Sigmoid colon (tissue), 7 donors: ENCODE measurements around the gene MCTP1. TPM values are rescaled to one million over a fixed set of nuclear protein-coding genes. Genes with fewer than 3 reads are reported as not detected.

ENCODE experiments used
- DNase-seq: peaks from one replicate; pipeline ENCODE4 v3.0.0-alpha.2; 2019
- H3K27ac ChIP-seq, 4 donors: fragments of 200-600 bp; sonication (generic); one replicate each; pipeline ENCODE4 v1.5.1; 2016 to 2019; ENCODE audit warnings: mild to moderate bottlenecking in 1 of 4
- H3K27me3 ChIP-seq, 3 donors: fragments of 200-600 bp; sonication (generic); one replicate each; pipeline ENCODE4 v1.5.1; 2019; ENCODE audit warnings: mild to moderate bottlenecking in 1 of 3
- H3K36me3 ChIP-seq, 4 donors: fragments of 200-600 bp; sonication (generic); one replicate each; pipeline ENCODE4 v1.5.1; 2016 to 2019
- H3K4me1 ChIP-seq, 4 donors: fragments of 200-600 bp; sonication (generic); one replicate each; pipeline ENCODE4 v1.5.1; 2017 to 2019
- H3K4me3 ChIP-seq, 4 donors: fragments of 200-600 bp; sonication (generic); one replicate each; pipeline ENCODE4 v1.5.1; 2017 to 2019; ENCODE audit warnings: mild to moderate bottlenecking in 2 of 4, moderate library complexity in 1 of 4
- H3K9me3 ChIP-seq, 4 donors: fragments of 200-600 bp in 3 of 4; sonication (generic) in 3 of 4; one replicate each; pipeline versions ENCODE4 v1.5.1 to v1.6.1; 2013 to 2019
- CTCF ChIP-seq, 4 experiments: fragments of 450-650 bp in 3 of 4; fragments of 200-600 bp in 1 of 4; IDR thresholded peaks; one replicate each; pipeline ENCODE4 v1.5.1; 2016 to 2019; ENCODE audit warnings: antibody characterized with exemption in 4 of 4, mild to moderate bottlenecking in 3 of 4, moderate library complexity in 2 of 4
- EP300 ChIP-seq, 4 donors: sonication (generic); formaldehyde crosslinking; IDR thresholded peaks; one replicate each; pipeline ENCODE4 v1.6.1; 2017; ENCODE audit warnings: antibody characterized with exemption in 4 of 4
- POLR2A ChIP-seq, 2 donors: fragments of 450-650 bp; IDR thresholded peaks; one replicate each; pipeline ENCODE4 v1.6.1; 2016; ENCODE audit warnings: antibody characterized with exemption in 2 of 2, mild to moderate bottlenecking in 2 of 2, moderate library complexity in 2 of 2
- POLR2AphosphoS5 ChIP-seq, 4 donors: sonication (generic); formaldehyde crosslinking; IDR thresholded peaks; one replicate each; pipeline ENCODE4 v1.6.1; 2017; ENCODE audit warnings: antibody characterized with exemption in 4 of 4
- WGBS, 2 donors: extraction: QIAGEN DNeasy Blood & Tissue Kit; methylation state at CpG; one replicate each; pipeline ENCODE4 v1.1.7; 2013; 5-methylcytosine and 5-hydroxymethylcytosine counted together
- intact Hi-C: fragments of 100-400 bp; cut with DNase I; formaldehyde crosslinking; loops from one replicate; pipeline ENCODE4 v1.15.1; 2023
- polyA plus RNA-seq, 3 donors: library from polyadenylated mRNA; stranded (reverse); fragments of 200-250 nt; gene quantifications; one replicate each; pipeline ENCODE4 v1.2.3, GENCODE V29; 2013
- total RNA-seq, 4 donors: library from RNA; depleted of rRNA; stranded (reverse); fragments of >200 nt; gene quantifications; one replicate each; pipeline ENCODE4 v1.1.0, GENCODE V29; 2016
- donor health status: healthy with polysubstance abuse.
- donor health status: Bipolar disorder and iron deficiency.
- donor health status: healthy.

The MCTP1 gene
- total and polyA plus RNA-seq, 7 donors: 2.1 to 20.5 (median 12.5) TPM

- no peaks in the 10 kb centered on the region for H3K4me1 ChIP-seq
- intact Hi-C loops: loop anchor here (10.0 kb wide), 1 partner anchor 274 kb away; no protein-coding TSS in a partner anchor
- no peaks in the 10 kb centered on the region for H3K9me3 ChIP-seq
- no peak overlapping the region for H3K27ac ChIP-seq
- no peak for DNase-seq
- no peak overlapping the region for H3K4me3 ChIP-seq
- H3K36me3 ChIP-seq: no peaks in the 10 kb centered on the region
- WGBS, 2 donors: 65 to 71% methylated on average over 10 of the region's 10 CpGs
- H3K27me3 ChIP-seq: no peaks in the 10 kb centered on the region
- TF ChIP-seq POLR2AphosphoS5 (IDR thresholded peaks at IDR 0.05) (no peak), CTCF (IDR thresholded peaks at IDR 0.05) (no peak), EP300 (IDR thresholded peaks at IDR 0.05) (no peak), POLR2A (IDR thresholded peaks at IDR 0.05) (no peak)
Measured at GRCh38 chr5:95238560-95239325, 46.2 kb downstream of the MCTP1 start.

DNA sequence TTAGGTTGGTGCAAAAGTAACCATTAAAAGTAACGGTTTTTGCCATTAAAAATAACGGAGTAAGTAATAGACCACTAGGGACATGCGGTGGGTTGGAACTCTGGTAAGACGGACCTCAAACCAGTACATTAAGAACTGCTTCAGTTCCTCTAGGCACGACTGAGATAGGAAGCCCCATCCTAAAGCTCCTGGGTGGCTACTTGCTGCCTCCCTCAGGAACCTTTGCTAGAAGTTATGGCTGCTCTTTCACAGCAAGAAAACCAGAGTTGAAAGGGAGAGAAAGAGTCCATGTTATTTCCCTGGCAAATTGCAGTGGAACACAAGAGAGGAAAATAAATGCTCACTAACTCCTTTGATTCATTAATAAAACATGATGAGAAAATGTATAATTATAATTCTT, 47.6 kb downstream of the MCTP1 start:
- H3K4me1 ChIP-seq: no peaks in the 10 kb centered on the region
- no peaks in the 10 kb centered on the region for H3K27me3 ChIP-seq
- H3K9me3 ChIP-seq: no peaks in the 10 kb centered on the region
- H3K36me3 ChIP-seq: no peaks in the 10 kb centered on the region
- intact Hi-C loops: loop anchor here (10.0 kb wide), 1 partner anchor 273 kb away; no protein-coding TSS in a partner anchor
- no peak overlapping the region for H3K4me3 ChIP-seq
- no peak overlapping the region for H3K27ac ChIP-seq
- no peak for DNase-seq
- 67 to 80% methylated on average over 5 of the region's 5 CpGs for WGBS, 2 donors
- TF ChIP-seq POLR2A (IDR thresholded peaks at IDR 0.05): no peak
- no peak for TF ChIP-seq CTCF (IDR thresholded peaks at IDR 0.05)
- TF ChIP-seq EP300 (IDR thresholded peaks at IDR 0.05): no peak
- no peak for TF ChIP-seq POLR2AphosphoS5 (IDR thresholded peaks at IDR 0.05)

GRCh38 chr5:95235439-95235982, 49.4 kb downstream of the MCTP1 start:
- WGBS, 2 donors: 80 to 95% methylated on average over 1 of the region's 1 CpG
- Histone ChIP-seq H3K27ac (no peak overlapping the region), H3K9me3 (no peaks in the 10 kb centered on the region), H3K4me3 (no peak overlapping the region), H3K4me1 (no peaks in the 10 kb centered on the region), H3K36me3 (no peaks in the 10 kb centered on the region), H3K27me3 (no peaks in the 10 kb centered on the region)
- intact Hi-C loops: loop anchor here (10.0 kb wide), 1 partner anchor 271 kb away; no protein-coding TSS in a partner anchor
- TF ChIP-seq POLR2AphosphoS5 (IDR thresholded peaks at IDR 0.05) (no peak), EP300 (IDR thresholded peaks at IDR 0.05) (no peak), POLR2A (IDR thresholded peaks at IDR 0.05) (no peak), CTCF (IDR thresholded peaks at IDR 0.05) (no peak)
- DNase-seq: no peak

DNA sequence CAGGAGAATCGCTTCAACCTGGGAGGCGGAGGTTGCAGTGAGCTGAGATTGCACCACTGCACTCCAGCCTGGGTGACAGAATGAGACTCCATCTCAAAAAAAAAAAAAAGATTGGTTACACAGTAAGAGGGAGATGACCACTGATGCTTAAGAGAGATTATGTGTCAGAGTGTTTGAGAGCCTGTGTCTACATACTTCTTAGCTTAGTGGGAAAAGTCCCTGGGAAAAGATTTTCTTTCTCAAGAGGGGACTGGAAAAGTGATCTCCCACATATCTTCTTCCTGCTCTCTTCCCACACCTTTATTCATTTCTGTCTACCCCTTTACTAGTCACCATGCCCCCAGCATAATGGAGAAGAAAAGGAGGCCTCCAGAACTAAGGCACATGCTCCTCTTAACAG, 55.2 kb downstream of the MCTP1 start:
- no peaks in the 10 kb centered on the region for H3K4me1 ChIP-seq
- H3K36me3 ChIP-seq: no peaks in the 10 kb centered on the region
- no peaks in the 10 kb centered on the region for H3K9me3 ChIP-seq
- no peak overlapping the region for H3K4me3 ChIP-seq
- 93 to 97% methylated on average over 2 of the region's 2 CpGs for WGBS, 2 donors
- TF ChIP-seq EP300 (IDR thresholded peaks at IDR 0.05): no peak
- TF ChIP-seq POLR2AphosphoS5 (IDR thresholded peaks at IDR 0.05): no peak
- TF ChIP-seq CTCF (IDR thresholded peaks at IDR 0.05): no peak
- no peak for TF ChIP-seq POLR2A (IDR thresholded peaks at IDR 0.05)
- no peak overlapping the region for H3K27ac ChIP-seq
- no peak for DNase-seq
- no peaks in the 10 kb centered on the region for H3K27me3 ChIP-seq
- intact Hi-C loops: loop anchor here (10.0 kb wide), 1 partner anchor 265 kb away; no protein-coding TSS in a partner anchor
